Endothelial cell of umbilical vein (primary cell): ENCODE data around the gene FHOD1. TPM values are rescaled to one million over a fixed set of nuclear protein-coding genes. Genes with fewer than 3 reads are reported as not detected.

Source experiments
- BruUV-seq: library from RNA; stranded (reverse); fragments of 400-500 nt; replicated peaks from 2 replicates; lab custom pipeline; 2021; lab: Mats Ljungman, UMichigan
- CTCF ChIA-PET: fragments of 300-600, 350-600 bp; sonication (Branson Sonifier 250); formaldehyde crosslinking; loops from one replicate; lab custom pipeline; 2021; ENCODE audit warnings: antibody characterized with exemption, inconsistent platforms; lab: Charles Lee
- POLR2A ChIA-PET: fragments of 300-600, 350-600 bp; sonication (Branson Sonifier 250); formaldehyde crosslinking; loops from one replicate; lab custom pipeline; 2021; ENCODE audit warnings: antibody characterized with exemption, inconsistent platforms; lab: Charles Lee
- DNase-seq: peaks from one replicate; pipeline ENCODE4 v3.0.0-alpha.2; 2011; ENCODE audit warnings: low read depth, low spot score
- FAIRE-seq: peaks from 2 replicates; lab custom pipeline; 2011; peaks lifted over from hg19 to GRCh38; lab: Jason Lieb, UNC
- H2AFZ ChIP-seq: 2 replicates; pipeline ENCODE4 v1.6.0; 2012; ENCODE audit warnings: low read depth, low read length, control low read depth, inconsistent platforms
- H3K27ac ChIP-seq: 2 replicates; pipeline ENCODE4 v1.5.1; 2011; ENCODE audit warnings: low read depth, mild to moderate bottlenecking, control low read depth, low read length, moderate library complexity; ENCODE audit not compliant: insufficient read depth
- H3K27me3 ChIP-seq, 2 experiments: 2 replicates each; pipeline versions ENCODE4 v1.6.0 to v1.6.1; 2011; ENCODE audit warnings: low read length in 2 of 2, mixed read lengths in 1 of 2; ENCODE audit not compliant: control insufficient read depth in 2 of 2, insufficient read depth in 2 of 2
- H3K36me3 ChIP-seq, 2 experiments: 2 replicates in 1 of 2; 3 replicates in 1 of 2; pipeline ENCODE4 v1.5.1; 2011; ENCODE audit warnings: low read length in 2 of 2, mild to moderate bottlenecking in 1 of 2, moderate library complexity in 1 of 2; ENCODE audit not compliant: control insufficient read depth in 2 of 2, insufficient read depth in 2 of 2; ENCODE audit errors: extremely low read depth in 1 of 2
- H3K4me1 ChIP-seq: 3 replicates; pipeline ENCODE4 v1.5.1; 2011; ENCODE audit warnings: mild to moderate bottlenecking, low read length; ENCODE audit not compliant: control insufficient read depth, insufficient read depth; ENCODE audit errors: extremely low read depth
- H3K4me2 ChIP-seq: 2 replicates; pipeline ENCODE4 v1.6.1; 2011; ENCODE audit warnings: low read length, control low read depth, mixed read lengths; ENCODE audit not compliant: insufficient read depth
- H3K4me3 ChIP-seq, 3 experiments: fragments of 200-600 bp in 1 of 3; sonication (generic), shearing (Covaris generic) in 1 of 3; replicated peaks in 1 of 3; 2 replicates each; pipeline ENCODE4 v1.5.1; 2011 to 2016; ENCODE audit warnings: control low read depth in 3 of 3, low read length in 3 of 3, mild to moderate bottlenecking in 2 of 3, inconsistent platforms in 1 of 3, low read depth in 1 of 3, moderate library complexity in 1 of 3; ENCODE audit not compliant: insufficient read depth in 1 of 3
- H3K79me2 ChIP-seq: 2 replicates; pipeline ENCODE4 v1.6.0; 2012; ENCODE audit warnings: low read length, inconsistent platforms; ENCODE audit not compliant: control insufficient read depth, insufficient read depth
- H3K9ac ChIP-seq: replicated peaks from 2 replicates; pipeline ENCODE3; 2011; ENCODE audit warnings: low read length, control low read depth; ENCODE audit not compliant: insufficient read depth; ENCODE audit errors: extremely low read depth
- H3K9me1 ChIP-seq: replicated peaks from 3 replicates; pipeline ENCODE4 v1.6.0; 2011; ENCODE audit warnings: mild to moderate bottlenecking, low read length; ENCODE audit not compliant: control insufficient read depth, insufficient read depth; ENCODE audit errors: extremely low read depth
- H3K9me3 ChIP-seq: replicated peaks from 2 replicates; pipeline ENCODE4 v1.5.1; 2012; ENCODE audit warnings: low read length, inconsistent platforms; ENCODE audit not compliant: control insufficient read depth, insufficient read depth
- H4K20me1 ChIP-seq: replicated peaks from 2 replicates; pipeline ENCODE3; 2011; ENCODE audit warnings: mild to moderate bottlenecking, low read length; ENCODE audit not compliant: control insufficient read depth, insufficient read depth; ENCODE audit errors: extremely low read depth
- CTCF ChIP-seq, 2 donors: IDR thresholded peaks; 1 replicate in 1 of 2; 2 replicates in 1 of 2; pipeline ENCODE4 v1.5.1; 2011; ENCODE audit warnings: low read length in 2 of 2, mild to moderate bottlenecking in 2 of 2, moderate library complexity in 2 of 2, control low read depth in 1 of 2, inconsistent platforms in 1 of 2, low read depth in 1 of 2; ENCODE audit not compliant: insufficient read depth in 1 of 2; ENCODE audit errors: extremely low read depth in 1 of 2
- EZH2 ChIP-seq: IDR thresholded peaks from 2 replicates; pipeline ENCODE4 v1.6.1; 2012; ENCODE audit warnings: borderline replicate concordance, low read depth, mild to moderate bottlenecking, moderate library complexity, low read length, inconsistent platforms; ENCODE audit not compliant: severe bottlenecking
- FOS ChIP-seq: IDR thresholded peaks from 2 replicates; pipeline ENCODE4 v1.6.1; 2011; ENCODE audit warnings: mild to moderate bottlenecking, low read length, moderate library complexity, borderline replicate concordance; ENCODE audit not compliant: insufficient read depth
- GATA2 ChIP-seq: IDR thresholded peaks from 2 replicates; pipeline ENCODE4 v1.7.0; 2011; ENCODE audit warnings: low read depth, mild to moderate bottlenecking, moderate library complexity, mixed read lengths, low read length; ENCODE audit not compliant: insufficient read length, insufficient read depth
- JUN ChIP-seq: IDR thresholded peaks from 2 replicates; pipeline ENCODE4 v1.6.1; 2011; ENCODE audit warnings: borderline replicate concordance, low read depth; ENCODE audit not compliant: insufficient read length, insufficient read depth
- MYC ChIP-seq: IDR thresholded peaks from one replicate; pipeline ENCODE4 v1.6.1; 2011; ENCODE audit warnings: mild to moderate bottlenecking, low read depth, low read length
- POLR2A ChIP-seq: IDR thresholded peaks from 2 replicates; pipeline ENCODE4 v1.6.1; 2012; ENCODE audit warnings: low read depth, mild to moderate bottlenecking, control low read depth, low read length
- POLR2AphosphoS5 ChIP-seq: IDR thresholded peaks from 2 replicates; pipeline ENCODE4 v1.6.1; 2012; ENCODE audit warnings: low read depth, mild to moderate bottlenecking, control low read depth, low read length, moderate library complexity; ENCODE audit not compliant: insufficient read depth
- dilution Hi-C: fragments of 300-500 bp; cut with MboI; formaldehyde crosslinking; loops from one replicate; pipeline ENCODE4 v1.15.0; 2019; ENCODE audit warnings: low sequenced_read_pairs; ENCODE audit not compliant: extremely low pct_ligation_motif_present
- intact Hi-C: fragments of 100-400 bp; cut with micrococcal nuclease; formaldehyde crosslinking; loops from one replicate; pipeline ENCODE4 v1.10.0; 2022
- polyA plus RNA-seq, 4 experiments: library from polyadenylated mRNA; depleted of rRNA in 3 of 4; stranded (reverse) in 3 of 4; unstranded in 1 of 4; fragments of >200 nt; gene quantifications; 2 replicates each; pipeline versions ENCODE4 v1.2.1 to v1.2.3, GENCODE V29; 2011 to 2012; ENCODE audit warnings: missing spikeins in 1 of 4
- total RNA-seq: library from RNA; stranded (reverse); gene quantifications from 2 replicates; pipeline ENCODE4 v1.2.3, GENCODE V29; 2021
- TF ChIP-seq, protein P1 (sequence below): IDR thresholded peaks from 2 replicates; pipeline ENCODE4 v1.6.1; 2011; ENCODE audit not compliant: insufficient read depth, insufficient read length

The FHOD1 gene
- total and polyA plus RNA-seq, 2 donors (not counting 3 experiments of a cell fraction or from before 2014, with no cell fraction given): 63.6 to 124 TPM

DNA sequence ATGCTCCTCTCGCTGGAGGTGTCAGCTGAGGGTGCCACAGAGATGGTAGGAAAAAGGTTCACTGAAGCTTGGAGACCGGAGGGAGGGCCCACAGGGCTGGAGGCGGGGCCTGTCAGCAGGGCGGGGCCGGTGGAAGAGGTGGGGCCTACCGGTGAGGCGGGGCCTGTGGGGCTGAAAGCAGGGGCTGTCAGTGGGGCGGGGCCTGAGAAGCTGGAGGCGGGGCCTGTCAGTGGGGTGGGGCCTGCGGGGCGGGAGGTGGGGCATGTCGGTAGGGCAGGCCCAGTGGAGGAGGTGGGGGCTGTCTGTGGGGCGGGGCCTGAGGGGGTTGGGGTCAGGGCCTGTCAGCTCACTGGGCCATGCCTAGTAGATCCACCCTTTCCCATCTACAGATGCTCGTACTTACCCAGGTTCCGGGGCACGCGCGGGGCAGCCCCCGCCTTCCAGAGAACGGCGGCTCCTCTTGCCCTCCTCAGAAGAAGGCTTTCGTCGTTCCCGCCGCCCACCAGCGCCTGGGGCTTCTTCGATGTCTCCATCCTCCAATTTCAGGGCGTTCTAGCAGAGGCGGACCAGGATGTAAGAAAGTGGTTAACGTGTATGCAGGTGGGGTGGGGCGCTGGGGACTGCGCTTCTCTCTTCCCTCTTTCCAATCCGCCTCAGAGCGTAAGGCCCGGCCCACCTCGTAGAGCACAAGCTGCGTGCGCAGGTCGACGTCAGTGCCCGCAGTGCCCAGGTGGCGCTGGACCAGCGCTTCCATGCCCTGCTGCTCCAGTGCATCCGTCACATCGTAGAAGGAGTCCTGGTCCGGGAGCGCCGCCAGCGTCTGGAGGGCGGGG, 10.5 kb downstream of the FHOD1 start:
- no peak overlapping the region for H2AFZ ChIP-seq
- no peaks in the 10 kb centered on the region for H3K9me3 ChIP-seq
- TSS peak; percentile 45 for BruUV-seq
- no peak overlapping the region for H3K4me3 ChIP-seq
- H4K20me1 ChIP-seq: no peaks in the 10 kb centered on the region
- H3K9ac ChIP-seq: no peak overlapping the region
- CTCF ChIA-PET: interaction anchor here (0.9 to 1.0 kb wide), 2 partner anchors 10 to 39 kb away, joined by 3 to 4 read pairs; partner anchors contain the start of gene FHOD1
- FAIRE-seq (peak; percentile 21), DNase-seq (peak; percentile 60)
- H3K27ac ChIP-seq: no peak overlapping the region
- dilution Hi-C loops (no loop called here), intact Hi-C loops (loop anchor here (1.0 kb wide), 1 partner anchor 8 kb away; no protein-coding TSS in a partner anchor)
- H3K27me3 ChIP-seq: no peaks in the 10 kb centered on the region
- H3K79me2 ChIP-seq: peaks cover 19% of the 10 kb centered on the region
- no peak for TF ChIP-seq EZH2
- TF ChIP-seq, protein P1, sequence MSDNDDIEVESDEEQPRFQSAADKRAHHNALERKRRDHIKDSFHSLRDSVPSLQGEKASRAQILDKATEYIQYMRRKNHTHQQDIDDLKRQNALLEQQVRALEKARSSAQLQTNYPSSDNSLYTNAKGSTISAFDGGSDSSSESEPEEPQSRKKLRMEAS: no peak
- no peak for TF ChIP-seq JUN
- no peak for TF ChIP-seq POLR2A
- TF ChIP-seq POLR2AphosphoS5: no peak
- TF ChIP-seq MYC: no peak
- no peak for TF ChIP-seq FOS
- no peak for TF ChIP-seq GATA2
- TF ChIP-seq CTCF (IDR thresholded peaks at IDR 0.05; ENCODE audit: extremely low read depth in 1 of 2, insufficient read depth in 1 of 2, low read depth in 1 of 2, low read length in 2 of 2): no peak
- peaks cover 12% of the 10 kb centered on the region for H3K4me1 ChIP-seq
- POLR2A ChIA-PET: no interaction called here
- H3K9me1 ChIP-seq: no peaks in the 10 kb centered on the region
- H3K36me3 ChIP-seq: peaks cover 11 to 57% of the 10 kb centered on the region in 2 experiments
- H3K4me2 ChIP-seq: no peak overlapping the region
